H9 (cell line): ENCODE data around the gene TEX22. TPM values are rescaled to one million over a fixed set of nuclear protein-coding genes. Genes with fewer than 3 reads are reported as not detected.

Source experiments
- DNase-seq: peaks from one replicate; pipeline ENCODE4 v3.0.0-alpha.2; 2017
- H2AFZ ChIP-seq: one replicate; pipeline ENCODE4 v1.6.1; 2013; ENCODE audit warnings: mild to moderate bottlenecking, low read length, control low read depth, moderate library complexity
- H2AK5ac ChIP-seq: 2 replicates; pipeline ENCODE4 v1.6.1; 2013; ENCODE audit warnings: low read length, control low read depth, mixed read lengths; ENCODE audit not compliant: insufficient read length
- H2BK120ac ChIP-seq: one replicate; pipeline ENCODE4 v1.6.1; 2013; ENCODE audit warnings: low read depth, mild to moderate bottlenecking, low read length, control low read depth, inconsistent platforms; ENCODE audit not compliant: poor library complexity, severe bottlenecking
- H2BK12ac ChIP-seq: 2 replicates; pipeline ENCODE4 v1.6.1; 2013; ENCODE audit warnings: low read length, control low read depth, mixed read lengths, low read depth; ENCODE audit not compliant: insufficient read length
- H2BK15ac ChIP-seq: 2 replicates; pipeline ENCODE4 v1.6.1; 2013; ENCODE audit warnings: low read depth, low read length, control low read depth
- H2BK20ac ChIP-seq: one replicate; pipeline ENCODE4 v1.6.1; 2013; ENCODE audit warnings: low read depth, mild to moderate bottlenecking, low read length, control low read depth, inconsistent platforms; ENCODE audit not compliant: poor library complexity, severe bottlenecking
- H2BK5ac ChIP-seq: 2 replicates; pipeline ENCODE4 v1.6.1; 2013; ENCODE audit warnings: low read length, control low read depth, mixed read lengths; ENCODE audit not compliant: insufficient read length
- H3K14ac ChIP-seq: 2 replicates; pipeline ENCODE4 v1.6.1; 2013; ENCODE audit warnings: low read length, control low read depth; ENCODE audit not compliant: insufficient read depth
- H3K18ac ChIP-seq: 2 replicates; pipeline ENCODE4 v1.6.1; 2013; ENCODE audit warnings: low read depth, mild to moderate bottlenecking, mixed read lengths, low read length, control low read depth; ENCODE audit not compliant: insufficient read length
- H3K23ac ChIP-seq: 2 replicates; pipeline ENCODE4 v1.6.1; 2013; ENCODE audit warnings: low read length, control low read depth, mixed read lengths, low read depth; ENCODE audit not compliant: insufficient read length
- H3K23me2 ChIP-seq: 2 replicates; pipeline ENCODE4 v1.6.1; 2013; ENCODE audit warnings: low read depth, mild to moderate bottlenecking, mixed read lengths, low read length, control low read depth; ENCODE audit not compliant: insufficient read length, poor library complexity, severe bottlenecking
- H3K27ac ChIP-seq: 2 replicates; pipeline ENCODE4 v1.5.1; 2013; ENCODE audit warnings: low read length, control low read depth, mixed read lengths, low read depth; ENCODE audit not compliant: insufficient read length
- H3K27me3 ChIP-seq: 2 replicates; pipeline ENCODE4 v1.6.1; 2013; ENCODE audit warnings: low read length, control low read depth, inconsistent platforms; ENCODE audit not compliant: insufficient read depth
- H3K4ac ChIP-seq: 2 replicates; pipeline ENCODE4 v1.6.1; 2013; ENCODE audit warnings: low read depth, mild to moderate bottlenecking, control low read depth, inconsistent platforms, low read length, moderate library complexity
- H3K4me1 ChIP-seq: 2 replicates; pipeline ENCODE4 v1.6.1; 2013; ENCODE audit warnings: low read length, control low read depth, inconsistent platforms; ENCODE audit not compliant: insufficient read depth
- H3K4me2 ChIP-seq: 2 replicates; pipeline ENCODE4 v1.6.1; 2013; ENCODE audit warnings: low read length, control low read depth, mixed read lengths; ENCODE audit not compliant: insufficient read length, insufficient read depth
- H3K56ac ChIP-seq: 2 replicates; pipeline ENCODE4 v1.6.1; 2013; ENCODE audit warnings: low read depth, mild to moderate bottlenecking, mixed read lengths, low read length, control low read depth; ENCODE audit not compliant: insufficient read length
- H3K79me1 ChIP-seq: 2 replicates; pipeline ENCODE4 v1.6.1; 2013; ENCODE audit warnings: low read depth, mild to moderate bottlenecking, moderate library complexity, low read length, control low read depth, inconsistent platforms; ENCODE audit not compliant: insufficient read depth, poor library complexity, severe bottlenecking
- H3K79me2 ChIP-seq: 2 replicates; pipeline ENCODE4 v1.6.1; 2013; ENCODE audit warnings: low read length, control low read depth, inconsistent platforms; ENCODE audit not compliant: insufficient read depth
- H3K9ac ChIP-seq: 2 replicates; pipeline ENCODE4 v1.6.1; 2013; ENCODE audit warnings: low read length, control low read depth, mixed read lengths; ENCODE audit not compliant: insufficient read length; ENCODE audit errors: extremely low read depth
- H3K9me3 ChIP-seq: one replicate; pipeline ENCODE4 v1.6.1; 2013; ENCODE audit warnings: low read depth, low read length, inconsistent platforms; ENCODE audit not compliant: control insufficient read depth
- H3T11ph ChIP-seq: one replicate; pipeline ENCODE4 v1.6.1; 2013; ENCODE audit warnings: mild to moderate bottlenecking, low read length, control low read depth, inconsistent platforms
- H4K20me1 ChIP-seq: one replicate; pipeline ENCODE4 v1.6.1; 2013; ENCODE audit not compliant: control insufficient read depth, insufficient read length, insufficient read depth
- H4K5ac ChIP-seq: 2 replicates; pipeline ENCODE4 v1.6.1; 2013; ENCODE audit warnings: low read depth, mild to moderate bottlenecking, mixed read lengths, low read length, control low read depth; ENCODE audit not compliant: insufficient read length
- H4K8ac ChIP-seq: replicated peaks from 2 replicates; pipeline ENCODE4 v1.6.1; 2013; ENCODE audit warnings: low read length, control low read depth, mixed read lengths, low read depth; ENCODE audit not compliant: insufficient read length
- H4K91ac ChIP-seq: 2 replicates; pipeline ENCODE4 v1.6.1; 2013; ENCODE audit warnings: low read depth, mild to moderate bottlenecking, moderate library complexity, mixed read lengths, low read length, control low read depth; ENCODE audit not compliant: insufficient read length
- H3K27ac Mint-ChIP-seq, 3 experiments: 2 replicates in 2 of 3; 3 replicates in 1 of 3; pipeline ENCODE4 v1.8.0; 2020 to 2021; ENCODE audit warnings: mixed read lengths in 3 of 3, mild to moderate bottlenecking in 1 of 3, moderate library complexity in 1 of 3
- H3K27me3 Mint-ChIP-seq: 2 replicates; pipeline ENCODE4 v1.8.0; 2021; ENCODE audit warnings: low read depth, mild to moderate bottlenecking, moderate library complexity, mixed read lengths
- H3K36me3 Mint-ChIP-seq, 3 experiments: 2 replicates in 2 of 3; 3 replicates in 1 of 3; pipeline ENCODE4 v1.8.0; 2020 to 2021; ENCODE audit warnings: low read depth in 3 of 3, mixed read lengths in 3 of 3; ENCODE audit not compliant: insufficient read depth in 1 of 3
- H3K4me1 Mint-ChIP-seq, 2 experiments: 2 replicates each; pipeline ENCODE4 v1.8.0; 2020; ENCODE audit warnings: mixed read lengths in 2 of 2
- H3K4me3 Mint-ChIP-seq, 2 experiments: 2 replicates in 1 of 2; 3 replicates in 1 of 2; pipeline ENCODE4 v1.8.0; 2020 to 2021; ENCODE audit warnings: mild to moderate bottlenecking in 2 of 2, mixed read lengths in 2 of 2, moderate library complexity in 1 of 2
- H3K9me3 Mint-ChIP-seq, 2 experiments: 2 replicates in 1 of 2; 3 replicates in 1 of 2; pipeline ENCODE4 v1.8.0; 2020; ENCODE audit warnings: mild to moderate bottlenecking in 2 of 2, mixed read lengths in 2 of 2, moderate library complexity in 1 of 2
- CTCF ChIP-seq: fragments of 200-600 bp; sonication (generic); conservative IDR thresholded peaks from 3 replicates; pipeline ENCODE4 v1.8.0; 2021; ENCODE audit warnings: antibody characterized with exemption, mild to moderate bottlenecking
- WGBS: extraction: QIAGEN DNeasy Blood & Tissue Kit; methylation state at CpG from one replicate; pipeline ENCODE4 v1.1.7; 2013; ENCODE audit warnings: missing lambda C conversion rate, low lambda C conversion rate, mixed read lengths; ENCODE audit not compliant: insufficient read length; ENCODE audit errors: extremely low coverage; 5-methylcytosine and 5-hydroxymethylcytosine counted together
- total RNA-seq: library from RNA; stranded (reverse); gene quantifications from 2 replicates; pipeline ENCODE4 v1.2.1, GENCODE V29; 2021

TEX22 gene
- total RNA-seq, 1 experiment from 2014 or later = 0.83 TPM

GRCh38 chr14:105412771-105413543, 14.6 kb downstream of the TEX22 start:
- H3K4me1 Mint-ChIP-seq = peaks cover 6 to 25% of the 10 kb centered on the region in 2 experiments; a peak in 3 of 4 replicates
- H4K5ac ChIP-seq = no peak overlapping the region
- H4K20me1 ChIP-seq = peaks cover 3% of the 10 kb centered on the region
- no CpG with 5 or more reads among the region's 8 CpGs for WGBS
- H2BK120ac ChIP-seq = no peak overlapping the region
- no peak overlapping the region for H3K23ac ChIP-seq
- no peak overlapping the region for H2AFZ ChIP-seq
- no peak overlapping the region for H2BK5ac ChIP-seq
- no peak overlapping the region for H3K9ac ChIP-seq
- H3K27ac Mint-ChIP-seq = no peak overlapping the region
- H3K4me3 Mint-ChIP-seq = peak overlapping the region in 1 of 2 experiments; percentile 55; a peak in 1 of 5 replicates
- no peak overlapping the region for H2AK5ac ChIP-seq
- H2BK20ac ChIP-seq = no peak overlapping the region
- no peaks in the 10 kb centered on the region for H3K4me1 ChIP-seq
- no peak overlapping the region for H2BK12ac ChIP-seq
- no peak overlapping the region for H3K4me2 ChIP-seq
- no peak overlapping the region for H3K56ac ChIP-seq
- no peak overlapping the region for H2BK15ac ChIP-seq
- no peaks in the 10 kb centered on the region for H3K79me2 ChIP-seq
- H3T11ph ChIP-seq = no peak overlapping the region
- H3K27me3 ChIP-seq = peaks cover 12% of the 10 kb centered on the region
- H3K36me3 Mint-ChIP-seq = peaks cover 5 to 10% (median 10%) of the 10 kb centered on the region in 3 experiments
- peaks cover 8% of the 10 kb centered on the region for H3K23me2 ChIP-seq
- H3K27ac ChIP-seq = no peak overlapping the region
- no peak overlapping the region for H4K8ac ChIP-seq
- no peak overlapping the region for H3K18ac ChIP-seq
- no peak overlapping the region for H4K91ac ChIP-seq
- H3K79me1 ChIP-seq = no peaks in the 10 kb centered on the region
- H3K9me3 ChIP-seq = no peaks in the 10 kb centered on the region
- H3K14ac ChIP-seq = no peak overlapping the region; the same call in 1 of the 2 replicates
- 0 out of 5 replicates have a peak, but pooled peaks cover 0 to 3% of the 10 kb centered on the region in 2 experiments for H3K9me3 Mint-ChIP-seq
- no peak overlapping the region for H3K4ac ChIP-seq
- no peak for TF ChIP-seq CTCF
- peaks cover 79% of the 10 kb centered on the region for H3K27me3 Mint-ChIP-seq
- no peak for DNase-seq
